Neural cell (in vitro differentiated cells): ENCODE measurements around the gene BRINP2. TPM values are rescaled to one million over a fixed set of nuclear protein-coding genes. Genes with fewer than 3 reads are reported as not detected.

Source experiments
- H2AFZ ChIP-seq: fragments of 200-600, 300-800 bp; sonication (generic), shearing (Covaris generic); 2 replicates; pipeline ENCODE4 v1.6.0; 2014; ENCODE audit warnings: low read depth, mild to moderate bottlenecking, antibody characterized with exemption, low read length, moderate library complexity
- H3F3A ChIP-seq: fragments of 200-600 bp; shearing (Covaris generic); 2 replicates; pipeline ENCODE4 v1.6.1; 2016; ENCODE audit warnings: mild to moderate bottlenecking, moderate library complexity, mixed read lengths, antibody characterized with exemption, low read length; ENCODE audit not compliant: insufficient read depth, poor library complexity, severe bottlenecking
- H3K27ac ChIP-seq: fragments of 200-600, 300-800 bp; sonication (generic), shearing (Covaris generic); 2 replicates; pipeline ENCODE4 v1.5.1; 2014; ENCODE audit warnings: mild to moderate bottlenecking, low read length, moderate library complexity
- H3K27me3 ChIP-seq: fragments of 300-800, 200-600 bp; sonication (generic), shearing (Covaris generic); 2 replicates; pipeline ENCODE4 v1.6.0; 2014; ENCODE audit warnings: mild to moderate bottlenecking, low read depth, low read length, moderate library complexity; ENCODE audit not compliant: insufficient read depth
- H3K36me3 ChIP-seq: fragments of 300-800, 200-600 bp; sonication (generic), shearing (Covaris generic); 2 replicates; pipeline ENCODE4 v1.5.1; 2014; ENCODE audit warnings: mild to moderate bottlenecking, antibody characterized with exemption, low read length, moderate library complexity; ENCODE audit not compliant: insufficient read depth
- H3K4me2 ChIP-seq: fragments of 300-800, 200-600 bp; sonication (generic), shearing (Covaris generic); 2 replicates; pipeline ENCODE4 v1.6.0; 2014; ENCODE audit warnings: mild to moderate bottlenecking, low read length
- H3K4me3 ChIP-seq: fragments of 300-800, 200-600 bp; sonication (generic), shearing (Covaris generic); 2 replicates; pipeline ENCODE4 v1.5.1; 2014; ENCODE audit warnings: mild to moderate bottlenecking, low read length, moderate library complexity
- H3K79me2 ChIP-seq: fragments of 200-600 bp; shearing (Covaris generic); replicated peaks from 2 replicates; pipeline ENCODE4 v1.6.0; 2014; ENCODE audit warnings: mild to moderate bottlenecking, low read length, moderate library complexity; ENCODE audit not compliant: insufficient read depth
- H3K9ac ChIP-seq: fragments of 300-800, 200-600 bp; sonication (generic), shearing (Covaris generic); 2 replicates; pipeline ENCODE4 v1.6.1; 2016; ENCODE audit warnings: mild to moderate bottlenecking, low read length, mixed read lengths
- H3K9me2 ChIP-seq: fragments of 200-600 bp; shearing (Covaris generic); 2 replicates; pipeline ENCODE4 v1.6.1; 2016; ENCODE audit warnings: mild to moderate bottlenecking, low read length, mixed read lengths; ENCODE audit not compliant: insufficient read depth
- H3K9me3 ChIP-seq: fragments of 200-600, 300-800 bp; sonication (generic), shearing (Covaris generic); 2 replicates; pipeline ENCODE4 v1.6.1; 2016; ENCODE audit warnings: mild to moderate bottlenecking, mixed run types, low read length, moderate library complexity, mixed read lengths
- H4K20me1 ChIP-seq: fragments of 200-600 bp; shearing (Covaris generic); 2 replicates; pipeline ENCODE4 v1.6.1; 2016; ENCODE audit warnings: mild to moderate bottlenecking, mixed run types; ENCODE audit not compliant: insufficient read depth
- CTCF ChIP-seq: fragments of 450-650 bp; IDR thresholded peaks from 2 replicates; pipeline ENCODE4 v1.5.1; 2014; ENCODE audit warnings: antibody characterized with exemption, mild to moderate bottlenecking, moderate library complexity; ENCODE audit not compliant: poor library complexity, severe bottlenecking
- EP300 ChIP-seq: fragments of 450-650 bp; conservative IDR thresholded peaks from 2 replicates; pipeline ENCODE4 v1.6.1; 2014; ENCODE audit warnings: antibody characterized with exemption, mild to moderate bottlenecking, moderate library complexity; ENCODE audit not compliant: poor library complexity, severe bottlenecking
- EZH2 ChIP-seq: fragments of 200-600, 300-800 bp; shearing (Covaris generic), sonication (generic); IDR thresholded peaks from 2 replicates; pipeline ENCODE4 v1.6.1; 2014; ENCODE audit warnings: antibody characterized with exemption, low read length, borderline replicate concordance, mild to moderate bottlenecking; ENCODE audit not compliant: insufficient read depth, poor library complexity, severe bottlenecking
- MXI1 ChIP-seq: fragments of 450-650 bp; conservative IDR thresholded peaks from 2 replicates; pipeline ENCODE4 v1.6.1; 2014; ENCODE audit warnings: antibody characterized with exemption, mild to moderate bottlenecking; ENCODE audit not compliant: poor library complexity, severe bottlenecking
- POLR2AphosphoS5 ChIP-seq: IDR thresholded peaks from 2 replicates; pipeline ENCODE4 v1.6.1; 2012
- RAD21 ChIP-seq: fragments of 450-650 bp; conservative IDR thresholded peaks from 2 replicates; pipeline ENCODE4 v1.6.1; 2014; ENCODE audit warnings: antibody characterized with exemption, mild to moderate bottlenecking, moderate library complexity
- REST ChIP-seq: IDR thresholded peaks from 2 replicates; pipeline ENCODE4 v1.6.1; 2012; ENCODE audit warnings: borderline replicate concordance
- SMC3 ChIP-seq: fragments of 450-650 bp; conservative IDR thresholded peaks from 2 replicates; pipeline ENCODE4 v1.6.1; 2014; ENCODE audit warnings: antibody characterized with exemption, mild to moderate bottlenecking, moderate library complexity; ENCODE audit not compliant: poor library complexity
- TAF1 ChIP-seq: IDR thresholded peaks from 2 replicates; pipeline ENCODE4 v1.6.1; 2012; ENCODE audit warnings: low read depth
- polyA plus RNA-seq: library from polyadenylated mRNA; depleted of rRNA; stranded (reverse); fragments of >200 nt; gene quantifications from 2 replicates; pipeline ENCODE4 v1.2.3, GENCODE V29; 2014

BRINP2 gene
- polyA plus RNA-seq, 1 donor from 2014 or later, result 12.9 TPM

GRCh38 chr1:177307771-177308170 is 137.0 kb downstream of the BRINP2 start:
- H3K4me3 ChIP-seq, result no peak overlapping the region
- no peak overlapping the region for H3K27ac ChIP-seq
- no peaks in the 10 kb centered on the region for H3K27me3 ChIP-seq
- H2AFZ ChIP-seq, result no peak overlapping the region
- no peaks in the 10 kb centered on the region for H3K9me2 ChIP-seq
- H3K9me3 ChIP-seq, result no peaks in the 10 kb centered on the region
- H4K20me1 ChIP-seq, result no peaks in the 10 kb centered on the region
- TF ChIP-seq CTCF (no peak), MXI1 (no peak), TAF1 (no peak), POLR2AphosphoS5 (no peak), EZH2 (no peak), RAD21 (no peak), REST (no peak), SMC3 (no peak), EP300 (no peak)
- no peak overlapping the region for H3K4me2 ChIP-seq
- no peaks in the 10 kb centered on the region for H3K36me3 ChIP-seq
- H3K9ac ChIP-seq, result no peak overlapping the region
- no peaks in the 10 kb centered on the region for H3K79me2 ChIP-seq
- peaks cover 5% of the 10 kb centered on the region for H3F3A ChIP-seq

GRCh38 chr1:177309880-177310279 is 139.1 kb downstream of the BRINP2 start:
- Histone ChIP-seq H3K9me3 (no peaks in the 10 kb centered on the region), H2AFZ (no peak overlapping the region), H3K9me2 (no peaks in the 10 kb centered on the region), H3K9ac (no peak overlapping the region), H3F3A (peaks cover 5% of the 10 kb centered on the region), H3K4me3 (no peak overlapping the region), H3K36me3 (no peaks in the 10 kb centered on the region), H3K27ac (no peak overlapping the region), H3K27me3 (no peaks in the 10 kb centered on the region), H4K20me1 (no peaks in the 10 kb centered on the region), H3K4me2 (no peak overlapping the region), H3K79me2 (no peaks in the 10 kb centered on the region)
- TF ChIP-seq SMC3 (no peak), RAD21 (no peak), REST (no peak), TAF1 (no peak), EP300 (no peak), CTCF (no peak), MXI1 (no peak), POLR2AphosphoS5 (no peak), EZH2 (no peak)
